PC-9 (cell line): ENCODE data around the gene MTHFD1L.

Experiments
- CTCF ChIP-seq: fragments of 200-600 bp; sonication (generic); conservative IDR thresholded peaks from 2 replicates; pipeline ENCODE4 v1.6.1; 2017; ENCODE audit warnings: mixed run types, antibody characterized with exemption, mild to moderate bottlenecking, moderate library complexity
- EZH2 ChIP-seq: fragments of 200-600 bp; sonication (generic); IDR thresholded peaks from 2 replicates; pipeline ENCODE4 v1.8.0; 2017; ENCODE audit warnings: antibody characterized with exemption, low read depth

- TF ChIP-seq EZH2 = no peak
- no peak for TF ChIP-seq CTCF
Measured at GRCh38 chr6:150940941-150941340, 75.4 kb downstream of the MTHFD1L start.
